ENCODE results near the gene ZNF385A.

DNA sequence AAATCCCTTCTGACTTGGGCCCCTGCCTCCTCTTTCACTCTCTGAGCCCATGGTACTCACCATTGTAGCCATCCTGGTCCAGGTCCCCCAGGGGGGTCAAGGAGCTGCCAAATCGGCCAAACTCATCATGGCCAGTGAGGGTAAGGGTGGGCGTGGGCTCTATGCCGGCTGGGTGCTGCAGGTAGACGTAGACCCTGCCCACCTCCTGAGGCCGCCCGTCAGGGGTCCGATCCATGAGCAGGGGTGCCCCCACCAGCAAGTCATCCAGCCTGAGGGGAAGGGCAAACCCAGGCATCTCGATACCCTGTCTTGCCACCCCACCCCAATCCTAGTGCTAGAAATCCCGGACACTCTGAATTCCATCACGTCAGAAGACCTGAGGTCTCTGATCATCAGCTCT, 20.6 kb upstream of the ZNF385A start:
- TF ChIP-seq GATA2 (IDR thresholded peaks at IDR 0.05; ENCODE audit: low read depth, low read length) (no peak), GATA3 (IDR thresholded peaks at IDR 0.05; ENCODE audit: low read depth, low read length) (no peak)

All from SH-SY5Y (cell line).